AG09309 (cell line): ENCODE results near the gene RHOT1.
"Not testable (repeated sequence)": the region's sequence is repeated elsewhere in the genome, so short reads cannot be mapped to it uniquely, and the experiment has no call there.

Source experiments
- DNase-seq: peaks from one replicate; pipeline ENCODE4 v3.0.0-alpha.2; 2010; ENCODE audit warnings: low read depth
- H3K4me3 ChIP-seq: 2 replicates; pipeline ENCODE4 v1.5.1; 2011; ENCODE audit warnings: mild to moderate bottlenecking, low read depth, low read length, moderate library complexity; ENCODE audit not compliant: control insufficient read depth
- CTCF ChIP-seq: IDR thresholded peaks from 2 replicates; pipeline ENCODE4 v1.5.1; 2011; ENCODE audit warnings: mild to moderate bottlenecking, low read depth, low read length, inconsistent platforms; ENCODE audit not compliant: insufficient read depth, control insufficient read depth; ENCODE audit errors: missing control alignments

The RHOT1 gene

GRCh38 chr17:32135497-32136117, 6.7 kb upstream of the RHOT1 start:
- H3K4me3 ChIP-seq, DNase-seq: not testable (repeated sequence)
- TF ChIP-seq CTCF = peak; percentile 19

- no peak for TF ChIP-seq CTCF
- H3K4me3 ChIP-seq = no peak overlapping the region
- no peak for DNase-seq
Observed at GRCh38 chr17:32136856-32137255, 5.4 kb upstream of the RHOT1 start.

GRCh38 chr17:32139504-32139903, 2.8 kb upstream of the RHOT1 start:
- H3K4me3 ChIP-seq, DNase-seq: not testable (repeated sequence)

- DNase-seq = peak; percentile 78
- H3K4me3 ChIP-seq = peak overlapping the region; percentile 91
Observed at GRCh38 chr17:32141258-32141657, 1.0 kb upstream of the RHOT1 start.

GRCh38 chr17:32141679-32142037, 644 bp upstream of the RHOT1 start:
- H3K4me3 ChIP-seq = peak overlapping the region; percentile 91
- no peak for TF ChIP-seq CTCF
- no peak for DNase-seq

More at GRCh38 chr17:32141258-32141657, 1.0 kb upstream of the RHOT1 start:
- no peak for TF ChIP-seq CTCF

GRCh38 chr17:32142857-32143526, 690 bp downstream of the RHOT1 start:
- no peak for TF ChIP-seq CTCF
- DNase-seq = no peak
- H3K4me3 ChIP-seq = peak overlapping the region; percentile 91

- TF ChIP-seq CTCF = no peak
- H3K4me3 ChIP-seq = peak overlapping the region; percentile 91
- no peak for DNase-seq
Observed at GRCh38 chr17:32143527-32143870, 1.2 kb downstream of the RHOT1 start.

GRCh38 chr17:32144442-32144841, 2.1 kb downstream of the RHOT1 start:
- not testable (repeated sequence) for H3K4me3 ChIP-seq, DNase-seq
